B cell (primary cell): ENCODE measurements around the gene TRIM62.

Experiments used
- EZH2 ChIP-seq: IDR thresholded peaks from 2 replicates; pipeline ENCODE4 v1.6.1; 2012; ENCODE audit warnings: borderline replicate concordance, low read depth, mild to moderate bottlenecking, moderate library complexity, low read length; ENCODE audit not compliant: insufficient read depth, poor library complexity, severe bottlenecking
- TF ChIP-seq, protein P1 (sequence below): fragments of 200-600 bp; IDR thresholded peaks from one replicate; pipeline ENCODE4 v1.8.0; 2022; ENCODE audit warnings: antibody characterized with exemption, mild to moderate bottlenecking

DNA sequence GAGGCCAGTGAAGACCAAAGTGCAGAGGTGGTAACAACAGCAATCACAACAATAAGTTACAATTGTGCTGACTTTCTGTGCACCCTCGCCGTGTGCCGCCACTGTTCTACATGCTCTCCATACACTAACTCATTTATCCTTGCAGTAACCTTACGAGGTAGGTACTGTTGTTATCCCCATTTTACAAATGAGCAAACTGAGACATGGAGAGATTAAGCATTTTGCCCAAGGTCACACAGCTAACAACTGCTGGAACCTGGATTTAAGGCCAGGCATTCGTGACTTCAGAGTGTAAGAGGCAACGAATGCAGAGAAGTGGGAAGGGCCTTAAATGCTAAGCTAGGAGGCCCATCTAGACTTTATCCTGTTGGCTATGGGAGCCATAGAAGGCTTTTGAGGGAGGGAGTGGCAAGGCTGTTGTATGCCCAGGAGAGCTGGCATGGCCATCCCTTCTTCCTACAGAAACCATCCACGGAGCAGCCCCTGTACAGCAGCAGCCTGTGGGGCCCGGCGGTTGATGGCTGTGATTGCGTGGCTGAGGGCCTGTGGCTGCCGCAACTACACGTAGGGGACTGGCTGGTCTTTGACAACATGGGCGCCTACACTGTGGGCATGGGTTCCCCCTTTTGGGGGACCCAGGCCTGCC, 64.3 kb downstream of the TRIM62 start:
- TF ChIP-seq, protein P1, sequence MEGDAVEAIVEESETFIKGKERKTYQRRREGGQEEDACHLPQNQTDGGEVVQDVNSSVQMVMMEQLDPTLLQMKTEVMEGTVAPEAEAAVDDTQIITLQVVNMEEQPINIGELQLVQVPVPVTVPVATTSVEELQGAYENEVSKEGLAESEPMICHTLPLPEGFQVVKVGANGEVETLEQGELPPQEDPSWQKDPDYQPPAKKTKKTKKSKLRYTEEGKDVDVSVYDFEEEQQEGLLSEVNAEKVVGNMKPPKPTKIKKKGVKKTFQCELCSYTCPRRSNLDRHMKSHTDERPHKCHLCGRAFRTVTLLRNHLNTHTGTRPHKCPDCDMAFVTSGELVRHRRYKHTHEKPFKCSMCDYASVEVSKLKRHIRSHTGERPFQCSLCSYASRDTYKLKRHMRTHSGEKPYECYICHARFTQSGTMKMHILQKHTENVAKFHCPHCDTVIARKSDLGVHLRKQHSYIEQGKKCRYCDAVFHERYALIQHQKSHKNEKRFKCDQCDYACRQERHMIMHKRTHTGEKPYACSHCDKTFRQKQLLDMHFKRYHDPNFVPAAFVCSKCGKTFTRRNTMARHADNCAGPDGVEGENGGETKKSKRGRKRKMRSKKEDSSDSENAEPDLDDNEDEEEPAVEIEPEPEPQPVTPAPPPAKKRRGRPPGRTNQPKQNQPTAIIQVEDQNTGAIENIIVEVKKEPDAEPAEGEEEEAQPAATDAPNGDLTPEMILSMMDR, result no peak
- TF ChIP-seq EZH2, result no peak
